Measurements from ENCODE around the gene RPS16. TPM values are rescaled to one million over a fixed set of nuclear protein-coding genes. Genes with fewer than 3 reads are reported as not detected.
A peak's percentile ranks its signal among the peaks of the same experiment; 100 is the strongest.

RPS16 gene
- total and polyA plus RNA-seq, 2 of the 8 experiments (the other 6 are each of a cell fraction or from before 2014, with no cell fraction given): 2,433 to 7,810 TPM

GRCh38 chr19:39399668-39400050 lies 36.1 kb downstream of the RPS16 start:
- 99% methylated on average over 4 of the region's 4 CpGs; no CpG with 5 or more reads in 1 of the 2 experiments for WGBS, 2 experiments (ENCODE audit: extremely low coverage in 1 of 2, insufficient coverage in 1 of 2, insufficient read length in 1 of 2, insufficient replicate concordance in 2 of 2, low coverage in 1 of 2, low lambda C conversion rate in 2 of 2, missing lambda C conversion rate in 1 of 2)
- Histone ChIP-seq H3K14ac (ENCODE audit: insufficient read length) (no peak overlapping the region), H3K4ac (replicated peaks; ENCODE audit: insufficient read length, low read depth, low read length) (no peak overlapping the region), H3K4me3 (ENCODE audit: extremely low read depth in 1 of 4, insufficient read depth in 2 of 4, low read depth in 3 of 4, low read length in 4 of 4) (no peak overlapping the region), H3K27me3 (replicated peaks in 1 of 4; ENCODE audit: control insufficient read depth in 3 of 4, extremely low read depth in 1 of 4, insufficient read depth in 3 of 4, low read length in 3 of 4) (no peaks in the 10 kb centered on the region), H3K23ac (ENCODE audit: insufficient read length) (no peak overlapping the region), H3K79me1 (ENCODE audit: low read depth, low read length) (no peaks in the 10 kb centered on the region), H2AFZ (ENCODE audit: low read length) (no peak overlapping the region), H2BK120ac (replicated peaks; ENCODE audit: low read depth, low read length) (no peak overlapping the region), H2BK15ac (ENCODE audit: low read length) (no peak overlapping the region), H3K56ac (replicated peaks; ENCODE audit: insufficient read length, low read depth, low read length) (no peak overlapping the region), H4K91ac (replicated peaks; ENCODE audit: insufficient read length, low read length) (no peak overlapping the region), H3K18ac (ENCODE audit: extremely low read depth, low read length) (no peak overlapping the region), H3K27ac (ENCODE audit: low read depth, low read length) (no peak overlapping the region), H4K8ac (ENCODE audit: extremely low read depth, insufficient read depth, low read length) (0 out of 2 replicates have a peak overlapping the region, but pooled peaks have one; percentile 12), H4K20me1 (replicated peaks in 1 of 2; ENCODE audit: control insufficient read depth in 1 of 2, insufficient read depth in 2 of 2, low read length in 2 of 2) (peaks cover 2 to 7% of the 10 kb centered on the region in 2 experiments), H3K9ac (replicated peaks in 1 of 4; ENCODE audit: extremely low read depth in 1 of 4, low read depth in 3 of 4, low read length in 3 of 4) (no peak overlapping the region), H3K4me2 (ENCODE audit: insufficient read depth in 1 of 2, low read depth in 2 of 2, low read length in 2 of 2) (no peak overlapping the region), H4K5ac (ENCODE audit: insufficient read length, low read depth, low read length) (no peak overlapping the region), H2BK5ac (ENCODE audit: low read depth, low read length) (no peak overlapping the region), H2BK12ac (ENCODE audit: low read depth, low read length) (0 out of 2 replicates have a peak overlapping the region, but pooled peaks have one; percentile 75), H3K4me1 (replicated peaks in 1 of 4; ENCODE audit: control insufficient read depth in 3 of 4, insufficient read depth in 4 of 4, low read length in 3 of 4) (peaks cover 6 to 21% (median 14%) of the 10 kb centered on the region in 4 experiments), H3K79me2 (ENCODE audit: control insufficient read depth in 1 of 2, insufficient read depth in 2 of 2, low read length in 2 of 2) (no peaks in the 10 kb centered on the region), H3K9me3 (ENCODE audit: insufficient read depth in 2 of 2, low read depth in 1 of 2, low read length in 1 of 2) (no peaks in the 10 kb centered on the region), H2AK5ac (ENCODE audit: low read depth, low read length) (no peak overlapping the region), H3K36me3 (ENCODE audit: control insufficient read depth in 2 of 4, insufficient read depth in 4 of 4, low read length in 3 of 4) (peaks cover 0 to 4% (median 2%) of the 10 kb centered on the region in 4 experiments; a peak in 2 of 8 replicates), H2BK20ac (ENCODE audit: low read length) (no peak overlapping the region), H3K23me2 (ENCODE audit: low read depth, low read length) (peaks cover 12% of the 10 kb centered on the region; the same call in 1 of the 2 replicates)
- CTCF ChIA-PET (ENCODE audit: partially characterized antibody): interaction anchor here (1.0 to 9.5 kb wide), 3 partner anchors 10 to 15 kb away, joined by 3 to 128 read pairs (median 4); partner anchors contain the start of gene PLEKHG2
- FAIRE-seq (no peak), DNase-seq (ENCODE audit: low read depth in 1 of 2, low spot score in 2 of 2) (no peak)
- POLR2A ChIA-PET (ENCODE audit: partially characterized antibody): interaction anchor here (1.1 to 14.3 kb wide), 9 partner anchors 5 to 57 kb away, joined by 3 to 234 read pairs (median 22); partner anchors contain the start of genes MED29, PAF1, PLEKHG2 and RPS16
- TF ChIP-seq JUND (IDR thresholded peaks at IDR 0.05; ENCODE audit: low read length) (no peak), RFX5 (IDR thresholded peaks at IDR 0.05; ENCODE audit: borderline replicate concordance, low read depth, low read length) (no peak), BCL11A (IDR thresholded peaks at IDR 0.05; ENCODE audit: low read depth in 2 of 2, low read length in 2 of 2) (no peak), SIX5 (IDR thresholded peaks at IDR 0.05; ENCODE audit: low read depth, low read length) (no peak), RAD21 (IDR thresholded peaks at IDR 0.05 in 1 of 2, conservative IDR thresholded peaks at IDR 0.05 in 1 of 2; ENCODE audit: low read depth in 2 of 2, low read length in 2 of 2) (no peak), GTF2F1 (IDR thresholded peaks at IDR 0.05; ENCODE audit: borderline replicate concordance, low read depth, low read length) (no peak), MAX (IDR thresholded peaks at IDR 0.05) (no peak)

All from H1 (cell line).